Activated naive CD4-positive, alpha-beta T cell treated with anti-CD3 and anti-CD28 coated beads, Interleukin-2, amount 50 U/mL, for 72 hours (primary cell): ENCODE results near the gene ATF5. TPM values are rescaled to one million over a fixed set of nuclear protein-coding genes. Genes with fewer than 3 reads are reported as not detected.
A peak's percentile ranks its signal among the peaks of the same experiment; 100 is the strongest.
"Not testable (repeated sequence)": the region's sequence is repeated elsewhere in the genome, so short reads cannot be mapped to it uniquely, and the experiment has no call there.

Experiments
- ATAC-seq, 2 donors: fragments of 150-1000 bp; cut with Tn5 transposase; 2 replicates each; pipeline ENCODE4 v1.10.0; 2021; ENCODE audit warnings: mild to moderate bottlenecking in 2 of 2, moderate library complexity in 2 of 2
- DNase-seq, 2 donors: peaks; one replicate each; pipeline ENCODE4 v3.0.0; 2021 to 2022; ENCODE audit warnings: low spot score in 2 of 2
- H3K27ac Mint-ChIP-seq, 2 donors: one replicate each; pipeline ENCODE4 v1.8.0; 2022; ENCODE audit warnings: mild to moderate bottlenecking in 2 of 2, mixed read lengths in 2 of 2
- H3K36me3 Mint-ChIP-seq, 2 donors: one replicate each; pipeline ENCODE4 v1.8.0; 2022; ENCODE audit warnings: mixed read lengths in 2 of 2
- H3K9me3 Mint-ChIP-seq, 2 donors: one replicate each; pipeline ENCODE4 v1.8.0; 2022; ENCODE audit warnings: mixed read lengths in 2 of 2
- total RNA-seq, 2 donors: library from RNA; stranded (reverse); gene quantifications; one replicate each; pipeline ENCODE4 v1.2.3, GENCODE V29; 2022

The ATF5 gene
- total RNA-seq, 2 donors from 2014 or later = 7.7 to 13.2 TPM

- ATAC-seq (no peak), DNase-seq (no peak)
- no peak overlapping the region for H3K27ac Mint-ChIP-seq
- no peaks in the 10 kb centered on the region for H3K9me3 Mint-ChIP-seq
- no peaks in the 10 kb centered on the region for H3K36me3 Mint-ChIP-seq
Observed at GRCh38 chr19:49950956-49951526, 22.0 kb downstream of the ATF5 start.

GRCh38 chr19:49951806-49952478 is 22.9 kb downstream of the ATF5 start:
- H3K36me3 Mint-ChIP-seq = no peaks in the 10 kb centered on the region
- no peak for ATAC-seq
- H3K27ac Mint-ChIP-seq = no peak overlapping the region
- DNase-seq = no peak
- H3K9me3 Mint-ChIP-seq = no peaks in the 10 kb centered on the region

- Mint-ChIP-seq H3K27ac (no peak overlapping the region), H3K9me3 (no peaks in the 10 kb centered on the region), H3K36me3 (no peaks in the 10 kb centered on the region)
- ATAC-seq = no peak
- DNase-seq = no peak
Observed at GRCh38 chr19:49952479-49952836, 23.5 kb downstream of the ATF5 start.

GRCh38 chr19:49952906-49953305 is 23.9 kb downstream of the ATF5 start:
- Mint-ChIP-seq H3K9me3 (no peaks in the 10 kb centered on the region), H3K27ac (no peak overlapping the region), H3K36me3 (no peaks in the 10 kb centered on the region)
- DNase-seq (no peak), ATAC-seq (no peak)

- H3K27ac Mint-ChIP-seq = no peak overlapping the region
- no peak for ATAC-seq
- no peaks in the 10 kb centered on the region for H3K36me3 Mint-ChIP-seq
- DNase-seq = no peak
- H3K9me3 Mint-ChIP-seq = no peaks in the 10 kb centered on the region
Observed at GRCh38 chr19:49953416-49953815, 24.4 kb downstream of the ATF5 start.

GRCh38 chr19:49954092-49954829 is 25.3 kb downstream of the ATF5 start:
- ATAC-seq (no peak), DNase-seq (no peak)
- no peak overlapping the region for H3K27ac Mint-ChIP-seq
- no peaks in the 10 kb centered on the region for H3K36me3 Mint-ChIP-seq
- H3K9me3 Mint-ChIP-seq = no peaks in the 10 kb centered on the region

- Mint-ChIP-seq H3K36me3 (no peaks in the 10 kb centered on the region), H3K27ac (no peak overlapping the region), H3K9me3 (no peaks in the 10 kb centered on the region)
- DNase-seq (no peak), ATAC-seq (no peak)
Observed at GRCh38 chr19:49954933-49955332, 25.9 kb downstream of the ATF5 start.

GRCh38 chr19:49956115-49956495 is 27.1 kb downstream of the ATF5 start:
- no peak overlapping the region for H3K27ac Mint-ChIP-seq
- no peak for DNase-seq
- ATAC-seq = no peak
- H3K9me3 Mint-ChIP-seq = no peaks in the 10 kb centered on the region
- no peaks in the 10 kb centered on the region for H3K36me3 Mint-ChIP-seq

GRCh38 chr19:49957262-49957915 is 28.4 kb downstream of the ATF5 start:
- H3K36me3 Mint-ChIP-seq = no peaks in the 10 kb centered on the region
- no peak for ATAC-seq
- H3K9me3 Mint-ChIP-seq = no peaks in the 10 kb centered on the region
- no peak overlapping the region for H3K27ac Mint-ChIP-seq
- no peak for DNase-seq

GRCh38 chr19:49958144-49958543 is 29.1 kb downstream of the ATF5 start:
- not testable (repeated sequence) for ATAC-seq, H3K27ac Mint-ChIP-seq, H3K36me3 Mint-ChIP-seq, H3K9me3 Mint-ChIP-seq, DNase-seq

- ATAC-seq, H3K27ac Mint-ChIP-seq, H3K9me3 Mint-ChIP-seq, H3K36me3 Mint-ChIP-seq, DNase-seq: not testable (repeated sequence)
Observed at GRCh38 chr19:49958596-49958995, 29.6 kb downstream of the ATF5 start.

GRCh38 chr19:49959892-49960291 is 30.9 kb downstream of the ATF5 start:
- ATAC-seq, H3K9me3 Mint-ChIP-seq: not testable (repeated sequence)

GRCh38 chr19:49960980-49961379 is 32.0 kb downstream of the ATF5 start, which contains the start of gene SIGLEC11:
Gene SIGLEC11 (minus strand): TSS chr19:49961172. CDS start chr19:49961081, 91 bp downstream.
- not testable (repeated sequence) for DNase-seq, ATAC-seq, H3K36me3 Mint-ChIP-seq, H3K9me3 Mint-ChIP-seq, H3K27ac Mint-ChIP-seq

More at GRCh38 chr19:49959892-49960291, 30.9 kb downstream of the ATF5 start:
- H3K27ac Mint-ChIP-seq, H3K36me3 Mint-ChIP-seq, DNase-seq: not testable (repeated sequence)

GRCh38 chr19:49968279-49968922 is 39.4 kb downstream of the ATF5 start:
- ATAC-seq (no peak), DNase-seq (no peak)
- no peaks in the 10 kb centered on the region for H3K9me3 Mint-ChIP-seq
- H3K36me3 Mint-ChIP-seq = no peaks in the 10 kb centered on the region
- H3K27ac Mint-ChIP-seq = no peak overlapping the region

- DNase-seq, H3K9me3 Mint-ChIP-seq, ATAC-seq, H3K27ac Mint-ChIP-seq, H3K36me3 Mint-ChIP-seq: not testable (repeated sequence)
Observed at GRCh38 chr19:49969355-49969754, 40.4 kb downstream of the ATF5 start.

- ATAC-seq = no peak
- Mint-ChIP-seq H3K36me3 (no peaks in the 10 kb centered on the region), H3K27ac (no peak overlapping the region), H3K9me3 (no peaks in the 10 kb centered on the region)
- no peak for DNase-seq
Observed at GRCh38 chr19:49971991-49972411, 43.0 kb downstream of the ATF5 start.

- Mint-ChIP-seq H3K36me3 (no peaks in the 10 kb centered on the region), H3K9me3 (no peaks in the 10 kb centered on the region), H3K27ac (peak overlapping the region; percentile 21 to 83)
- no peak for ATAC-seq
- no peak for DNase-seq
Observed at GRCh38 chr19:49972841-49973240, 43.8 kb downstream of the ATF5 start.
